Hepatocyte (in vitro differentiated cells): ENCODE measurements around the gene SYNGR2. TPM values are rescaled to one million over a fixed set of nuclear protein-coding genes. Genes with fewer than 3 reads are reported as not detected.

ENCODE experiments used
- DNase-seq: peaks from one replicate; pipeline ENCODE4 v3.0.0-alpha.2; 2016; ENCODE audit warnings: low spot score
- H2AFZ ChIP-seq: fragments of 200-600 bp; sonication (generic); 2 replicates; pipeline ENCODE4 v1.6.0; 2016; ENCODE audit warnings: antibody characterized with exemption, mild to moderate bottlenecking
- H3K27ac ChIP-seq: fragments of 200-600 bp; sonication (generic); 2 replicates; pipeline ENCODE4 v1.5.1; 2016; ENCODE audit warnings: mild to moderate bottlenecking
- H3K27me3 ChIP-seq: fragments of 200-600 bp; sonication (generic); 2 replicates; pipeline ENCODE4 v1.6.1; 2016
- H3K36me3 ChIP-seq: fragments of 200-600 bp; sonication (generic); replicated peaks from 2 replicates; pipeline ENCODE4 v1.5.1; 2016; ENCODE audit warnings: low read depth; ENCODE audit not compliant: insufficient read depth
- H3K4me1 ChIP-seq: fragments of 200-600 bp; sonication (generic); 2 replicates; pipeline ENCODE4 v1.5.1; 2016; ENCODE audit warnings: mild to moderate bottlenecking, moderate library complexity; ENCODE audit not compliant: insufficient read depth
- H3K4me2 ChIP-seq: fragments of 200-600 bp; sonication (generic); 2 replicates; pipeline ENCODE4 v1.6.0; 2016
- H3K4me3 ChIP-seq: fragments of 200-600 bp; sonication (generic); 2 replicates; pipeline ENCODE4 v1.5.1; 2016; ENCODE audit warnings: mild to moderate bottlenecking
- H3K79me2 ChIP-seq: fragments of 200-600 bp; sonication (generic); 2 replicates; pipeline ENCODE4 v1.6.0; 2017; ENCODE audit warnings: mild to moderate bottlenecking
- H3K9me2 ChIP-seq: fragments of 200-600 bp; sonication (generic); replicated peaks from 2 replicates; pipeline ENCODE4 v1.6.0; 2017; ENCODE audit warnings: mild to moderate bottlenecking; ENCODE audit not compliant: insufficient read depth
- H3K9me3 ChIP-seq: fragments of 200-600 bp; sonication (generic); 2 replicates; pipeline ENCODE4 v1.5.1; 2016; ENCODE audit warnings: low read depth, mild to moderate bottlenecking
- H4K20me1 ChIP-seq: fragments of 200-600 bp; sonication (generic); 2 replicates; pipeline ENCODE4 v1.6.0; 2016; ENCODE audit warnings: mild to moderate bottlenecking; ENCODE audit not compliant: insufficient read depth, poor library complexity, severe bottlenecking
- CTCF ChIP-seq: fragments of 200-600 bp; sonication (generic); IDR thresholded peaks from 2 replicates; pipeline ENCODE4 v1.5.1; 2016; ENCODE audit warnings: antibody characterized with exemption, mild to moderate bottlenecking; ENCODE audit not compliant: poor library complexity
- EZH2 ChIP-seq: fragments of 200-600 bp; sonication (generic); IDR thresholded peaks from 2 replicates; pipeline ENCODE4 v1.6.1; 2016; ENCODE audit warnings: antibody characterized with exemption, mild to moderate bottlenecking, borderline replicate concordance
- EZH2phosphoT487 ChIP-seq: fragments of 200-600 bp; sonication (generic); IDR thresholded peaks from one replicate; pipeline ENCODE4 v1.6.1; 2018; ENCODE audit warnings: antibody characterized with exemption, mild to moderate bottlenecking, low read depth, moderate library complexity; ENCODE audit not compliant: unreplicated experiment, severe bottlenecking
- WGBS: methylation state at CpG from one replicate; pipeline ENCODE4 v1.1.6; 2016; ENCODE audit warnings: low lambda C conversion rate; ENCODE audit errors: missing lambda C conversion rate; 5-methylcytosine and 5-hydroxymethylcytosine counted together
- polyA plus RNA-seq: library from polyadenylated mRNA; unstranded; fragments of >200 nt; fragmentation: Nextera tagmentation; extraction: Ambion mirVana; gene quantifications from 2 replicates; pipeline ENCODE4 v1.2.1, GENCODE V29; 2016
- total RNA-seq: library from RNA; depleted of rRNA; stranded (reverse); fragments of >200 nt; gene quantifications from 2 replicates; pipeline ENCODE4 v1.2.3, GENCODE V29; 2014

SYNGR2 gene
- total and polyA plus RNA-seq, 2 experiments from 2014 or later, result 48.3 to 160 TPM

GRCh38 chr17:78128551-78129350 lies 39.6 kb upstream of the SYNGR2 start, which contains the start of gene TMC6:
Gene TMC6 (minus strand): TSS chr17:78128755. CDS start chr17:78126832, 1,923 bp downstream.
- peaks cover 23% of the 10 kb centered on the region for H3K4me1 ChIP-seq
- TF ChIP-seq CTCF (no peak), EZH2phosphoT487 (no peak), EZH2 (no peak)
- H3K27ac ChIP-seq, result peak within 1 kb of the TSS; percentile 93
- H3K9me2 ChIP-seq, result no peaks in the 10 kb centered on the region
- WGBS, result 3% methylated on average over 27 of the region's 54 CpGs
- no peaks in the 10 kb centered on the region for H3K9me3 ChIP-seq
- peaks cover 3% of the 10 kb centered on the region for H3K79me2 ChIP-seq
- no peaks in the 10 kb centered on the region for H3K36me3 ChIP-seq
- no peaks in the 10 kb centered on the region for H4K20me1 ChIP-seq
- peaks cover 11% of the 10 kb centered on the region for H3K27me3 ChIP-seq
- peak within 1 kb of the TSS; percentile 100 for H3K4me2 ChIP-seq
- H3K4me3 ChIP-seq, result peak within 1 kb of the TSS; percentile 95
- H2AFZ ChIP-seq, result peak within 1 kb of the TSS; percentile 93
- peak; percentile 81 for DNase-seq

GRCh38 chr17:78129351-78130089 lies 38.9 kb upstream of the SYNGR2 start:
- peaks cover 3% of the 10 kb centered on the region for H3K79me2 ChIP-seq
- H3K4me1 ChIP-seq, result peaks cover 23% of the 10 kb centered on the region
- no peak overlapping the region for H3K4me3 ChIP-seq
- no peaks in the 10 kb centered on the region for H4K20me1 ChIP-seq
- H3K27me3 ChIP-seq, result peaks cover 11% of the 10 kb centered on the region
- H2AFZ ChIP-seq, result no peak overlapping the region
- TF ChIP-seq EZH2, result no peak
- TF ChIP-seq CTCF, result no peak
- no peak for TF ChIP-seq EZH2phosphoT487
- peak overlapping the region; percentile 52 for H3K27ac ChIP-seq
- H3K36me3 ChIP-seq, result no peaks in the 10 kb centered on the region
- 94% methylated on average over 4 of the region's 4 CpGs for WGBS
- H3K9me2 ChIP-seq, result no peaks in the 10 kb centered on the region
- no peak for DNase-seq
- H3K4me2 ChIP-seq, result peak overlapping the region; percentile 100
- no peaks in the 10 kb centered on the region for H3K9me3 ChIP-seq

GRCh38 chr17:78130090-78130436 lies 38.3 kb upstream of the SYNGR2 start:
- Histone ChIP-seq H3K36me3 (no peaks in the 10 kb centered on the region), H3K27me3 (peaks cover 11% of the 10 kb centered on the region), H3K4me1 (peaks cover 23% of the 10 kb centered on the region), H3K79me2 (peaks cover 3% of the 10 kb centered on the region), H3K4me2 (no peak overlapping the region), H3K9me2 (no peaks in the 10 kb centered on the region), H3K27ac (no peak overlapping the region), H3K9me3 (no peaks in the 10 kb centered on the region), H3K4me3 (no peak overlapping the region), H4K20me1 (no peaks in the 10 kb centered on the region), H2AFZ (no peak overlapping the region)
- no peak for DNase-seq
- TF ChIP-seq CTCF (no peak), EZH2 (no peak), EZH2phosphoT487 (no peak)
- 66% methylated on average over 3 of the region's 5 CpGs for WGBS
